BE2C (cell line): ENCODE measurements around the gene NSDHL.

ENCODE experiments used
- DNase-seq: peaks from one replicate; pipeline ENCODE4 v3.0.0-alpha.2; 2020
- H3K27me3 ChIP-seq: fragments of 250-450 bp; sonication (Bioruptor Pico); 2 replicates; pipeline ENCODE4 v1.5.1; 2020; ENCODE audit warnings: mild to moderate bottlenecking
- H3K36me3 ChIP-seq: fragments of 250-450 bp; sonication (Bioruptor Pico); 2 replicates; pipeline ENCODE4 v1.5.1; 2020; ENCODE audit warnings: mild to moderate bottlenecking
- H3K4me1 ChIP-seq: fragments of 250-450 bp; sonication (Bioruptor Pico); 2 replicates; pipeline ENCODE4 v1.5.1; 2020
- H3K4me3 ChIP-seq: 2 replicates; pipeline ENCODE4 v1.5.1; 2011; ENCODE audit warnings: low read depth, low read length
- H3K9me3 ChIP-seq: fragments of 250-450 bp; sonication (Bioruptor Pico); 2 replicates; pipeline ENCODE4 v1.5.1; 2020
- CTCF ChIP-seq: IDR thresholded peaks from 2 replicates; pipeline ENCODE4 v1.5.1; 2012; ENCODE audit warnings: mild to moderate bottlenecking, low read depth, low read length

Gene NSDHL

GRCh38 chrX:152895121-152895520 is 64.3 kb downstream of the NSDHL start:
- no peaks in the 10 kb centered on the region for H3K36me3 ChIP-seq
- DNase-seq: no peak
- H3K4me3 ChIP-seq: no peak overlapping the region
- no peak for TF ChIP-seq CTCF
- H3K27me3 ChIP-seq: no peaks in the 10 kb centered on the region
- no peaks in the 10 kb centered on the region for H3K9me3 ChIP-seq
- no peaks in the 10 kb centered on the region for H3K4me1 ChIP-seq

DNA sequence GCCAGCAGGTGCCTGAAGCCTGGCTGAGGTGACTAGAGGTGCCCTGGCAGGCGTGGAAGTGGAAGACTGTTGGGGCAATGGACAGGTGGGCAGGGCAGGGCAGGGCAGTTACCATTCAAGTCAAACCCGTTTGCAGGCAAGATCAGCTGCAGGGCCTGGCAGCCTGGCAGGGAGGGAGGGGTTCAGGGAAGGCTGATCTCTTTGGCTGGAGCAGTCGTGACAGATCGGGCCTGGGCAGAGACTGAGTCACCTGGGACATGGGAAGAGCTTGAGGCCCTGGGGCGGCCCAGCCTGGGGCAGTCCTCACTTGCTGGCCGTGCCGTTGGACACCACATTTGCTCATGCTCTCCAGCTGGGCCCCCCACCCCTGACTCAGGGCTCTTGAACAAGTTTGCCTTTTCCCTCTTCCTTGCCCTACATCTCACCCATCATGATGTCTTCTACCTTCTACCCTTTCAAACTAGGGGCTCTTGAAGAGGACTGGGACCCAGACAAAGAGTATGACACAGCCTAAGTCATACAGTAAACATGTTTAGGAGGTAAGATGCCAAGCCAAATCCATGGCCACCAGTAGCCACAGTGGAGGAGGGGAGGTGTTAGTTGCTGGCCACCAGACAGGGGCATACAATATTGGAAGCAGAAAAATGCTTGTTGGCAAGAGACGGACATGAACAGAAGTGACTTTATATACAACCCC is 65.0 kb downstream of the NSDHL start:
- Histone ChIP-seq H3K4me3 (no peak overlapping the region), H3K27me3 (no peaks in the 10 kb centered on the region), H3K36me3 (no peaks in the 10 kb centered on the region), H3K4me1 (no peaks in the 10 kb centered on the region), H3K9me3 (no peaks in the 10 kb centered on the region)
- TF ChIP-seq CTCF: no peak
- DNase-seq: no peak

GRCh38 chrX:152896450-152896849 is 65.6 kb downstream of the NSDHL start:
- no peaks in the 10 kb centered on the region for H3K4me1 ChIP-seq
- H3K4me3 ChIP-seq: no peak overlapping the region
- no peak for DNase-seq
- no peaks in the 10 kb centered on the region for H3K27me3 ChIP-seq
- no peaks in the 10 kb centered on the region for H3K9me3 ChIP-seq
- no peaks in the 10 kb centered on the region for H3K36me3 ChIP-seq
- no peak for TF ChIP-seq CTCF

GRCh38 chrX:152897222-152898131 is 66.6 kb downstream of the NSDHL start, which contains the start of gene ZNF185:
TSS of gene ZNF185 (plus strand) at chrX:152898067. CDS start at chrX:152914490, 16,423 bp downstream.
- Histone ChIP-seq H3K4me1 (no peaks in the 10 kb centered on the region), H3K36me3 (no peaks in the 10 kb centered on the region), H3K27me3 (no peaks in the 10 kb centered on the region), H3K4me3 (peak within 1 kb of the TSS; percentile 20; the same call in 1 of the 2 replicates), H3K9me3 (no peaks in the 10 kb centered on the region)
- TF ChIP-seq CTCF: no peak
- DNase-seq: no peak

DNA sequence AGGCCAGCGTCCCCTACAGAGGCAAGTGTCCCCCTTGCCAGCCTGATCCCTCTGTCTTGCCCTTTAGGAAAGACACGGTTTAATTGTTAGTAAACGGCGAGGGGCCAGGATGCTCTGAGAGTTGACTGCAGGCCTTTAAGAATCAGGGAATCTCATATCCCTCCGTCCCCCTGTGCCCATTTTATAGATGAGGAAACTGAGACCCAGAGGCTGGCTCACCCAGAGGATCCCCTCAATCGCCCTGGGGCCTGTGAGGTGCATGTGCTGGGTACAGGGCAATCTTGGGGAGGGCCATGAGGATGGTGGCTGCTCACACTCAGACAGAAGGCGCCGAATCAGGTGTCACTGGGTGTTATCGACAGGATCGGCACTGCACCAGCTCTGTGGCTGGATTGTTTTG is 67.6 kb downstream of the NSDHL start:
- H3K9me3 ChIP-seq: no peaks in the 10 kb centered on the region
- no peaks in the 10 kb centered on the region for H3K27me3 ChIP-seq
- H3K36me3 ChIP-seq: no peaks in the 10 kb centered on the region
- no peak for DNase-seq
- peak overlapping the region; percentile 20; the same call in 1 of the 2 replicates for H3K4me3 ChIP-seq
- TF ChIP-seq CTCF: no peak
- H3K4me1 ChIP-seq: no peaks in the 10 kb centered on the region
